Stimulated activated CD4-positive, alpha-beta T cell treated with anti-CD3 and anti-CD28 coated beads, TNF-alpha, amount 100 ng/mL, for 4 hours (primary cell): ENCODE data around the gene PLXNB3.

Source experiments
- DNase-seq, 3 experiments: peaks; one replicate each; pipeline ENCODE4 v3.0.0-alpha.2; 2020; ENCODE audit warnings: low read depth in 3 of 3

Gene PLXNB3

GRCh38 chrX:153791104-153791852 lies 27.2 kb downstream of the PLXNB3 start:
- no peak for DNase-seq

- DNase-seq, result no peak
Observed at GRCh38 chrX:153792368-153792767, 28.3 kb downstream of the PLXNB3 start.

GRCh38 chrX:153793291-153793690 lies 29.2 kb downstream of the PLXNB3 start:
- DNase-seq, result no peak

- peak; percentile 78 to 86 (median 85) for DNase-seq
Observed at GRCh38 chrX:153794018-153794896, 30.2 kb downstream of the PLXNB3 start, which contains the start of the genes IDH3G and SSR4. Gene IDH3G (minus strand): TSS chrX:153794375. CDS start chrX:153794326, 49 bp downstream. Gene SSR4 (plus strand): TSS chrX:153794668. CDS start chrX:153794688, 20 bp downstream.

- DNase-seq, result peak in 2 of 3 experiments; percentile 8 to 15
Observed at GRCh38 chrX:153794897-153795816, 31.1 kb downstream of the PLXNB3 start.

GRCh38 chrX:153797415-153798015 lies 33.5 kb downstream of the PLXNB3 start:
- no peak for DNase-seq

- no peak for DNase-seq
Observed at GRCh38 chrX:153799326-153799725, 35.3 kb downstream of the PLXNB3 start.

- DNase-seq, result no peak
Observed at GRCh38 chrX:153800177-153800722, 36.2 kb downstream of the PLXNB3 start.

GRCh38 chrX:153800746-153801145 lies 36.7 kb downstream of the PLXNB3 start:
- no peak for DNase-seq

- no peak for DNase-seq
Observed at GRCh38 chrX:153801669-153802068, 37.6 kb downstream of the PLXNB3 start.

GRCh38 chrX:153802513-153803045 lies 38.5 kb downstream of the PLXNB3 start:
- DNase-seq, result no peak

- no peak for DNase-seq
Observed at GRCh38 chrX:153803211-153804099, 39.4 kb downstream of the PLXNB3 start.

- no peak for DNase-seq
Observed at GRCh38 chrX:153804100-153804595, 40.1 kb downstream of the PLXNB3 start.

- no peak for DNase-seq
Observed at GRCh38 chrX:153804621-153805020, 40.6 kb downstream of the PLXNB3 start.

GRCh38 chrX:153805436-153805835 lies 41.4 kb downstream of the PLXNB3 start:
- DNase-seq, result no peak

GRCh38 chrX:153806999-153807575 lies 43.0 kb downstream of the PLXNB3 start:
- DNase-seq, result no peak

GRCh38 chrX:153807976-153808375 lies 43.9 kb downstream of the PLXNB3 start:
- no peak for DNase-seq

- DNase-seq, result no peak
Observed at GRCh38 chrX:153812220-153812619, 48.2 kb downstream of the PLXNB3 start.

- DNase-seq, result no peak
Observed at GRCh38 chrX:153813161-153813560, 49.1 kb downstream of the PLXNB3 start.
